ENCODE data around the gene HDAC5. TPM values are rescaled to one million over a fixed set of nuclear protein-coding genes. Genes with fewer than 3 reads are reported as not detected.

Gene HDAC5
- total and polyA plus RNA-seq, 2 of the 8 experiments (the other 6 are each of a cell fraction or from before 2014, with no cell fraction given), result 48.5 to 54.4 TPM

DNA sequence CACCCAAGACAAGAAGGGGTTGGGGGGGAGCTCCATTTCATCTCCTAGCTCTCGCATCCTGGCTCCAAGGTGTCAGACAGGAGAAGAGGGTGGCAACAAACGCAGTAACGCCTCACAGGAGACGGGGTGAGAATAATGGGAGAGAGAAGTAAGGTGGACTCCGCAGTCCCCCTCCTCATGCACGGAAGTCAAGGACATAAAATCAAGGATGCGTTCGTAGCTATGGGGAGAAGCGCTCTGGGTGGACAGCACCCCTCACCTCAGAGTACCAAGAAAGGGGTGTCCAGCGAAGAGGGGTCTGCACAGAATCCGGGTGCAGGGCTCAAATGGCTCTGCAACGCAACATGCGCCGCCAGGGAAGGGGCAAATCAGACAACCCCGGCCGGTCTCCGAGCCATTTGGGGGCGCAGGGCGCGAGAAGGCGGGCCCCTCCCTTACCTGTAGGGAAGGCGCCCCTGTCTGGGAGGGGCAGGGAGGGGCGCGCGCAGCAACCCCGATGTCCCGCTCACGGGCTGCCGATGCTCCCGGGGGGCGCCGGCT is 555 bp downstream of the HDAC5 start:
- Histone ChIP-seq H3K27me3 (replicated peaks in 1 of 4; ENCODE audit: control insufficient read depth in 3 of 4, extremely low read depth in 1 of 4, insufficient read depth in 3 of 4, low read length in 3 of 4) (no peaks in the 10 kb centered on the region), H3K4me2 (ENCODE audit: insufficient read depth in 1 of 2, low read depth in 2 of 2, low read length in 2 of 2) (peak overlapping the region; percentile 81 to 93), H2BK20ac (ENCODE audit: low read length) (no peak overlapping the region), H3K56ac (replicated peaks; ENCODE audit: insufficient read length, low read depth, low read length) (peak overlapping the region; percentile 33), H2AK5ac (ENCODE audit: low read depth, low read length) (no peak overlapping the region; the same call in 1 of the 2 replicates), H4K20me1 (replicated peaks in 1 of 2; ENCODE audit: control insufficient read depth in 1 of 2, insufficient read depth in 2 of 2, low read length in 2 of 2) (peaks cover 3 to 11% of the 10 kb centered on the region in 2 experiments), H2BK120ac (replicated peaks; ENCODE audit: low read depth, low read length) (no peak overlapping the region), H3K79me1 (ENCODE audit: low read depth, low read length) (peaks cover 25% of the 10 kb centered on the region), H3K4ac (replicated peaks; ENCODE audit: insufficient read length, low read depth, low read length) (no peak overlapping the region), H3K4me3 (ENCODE audit: extremely low read depth in 1 of 4, insufficient read depth in 2 of 4, low read depth in 3 of 4, low read length in 4 of 4) (peak overlapping the region; percentile 68 to 99 (median 86)), H3K4me1 (replicated peaks in 1 of 4; ENCODE audit: control insufficient read depth in 3 of 4, insufficient read depth in 4 of 4, low read length in 3 of 4) (peaks cover 17 to 31% (median 19%) of the 10 kb centered on the region in 4 experiments), H4K91ac (replicated peaks; ENCODE audit: insufficient read length, low read length) (no peak overlapping the region), H2BK5ac (ENCODE audit: low read depth, low read length) (peak overlapping the region; percentile 71; the same call in 1 of the 2 replicates), H4K8ac (ENCODE audit: extremely low read depth, insufficient read depth, low read length) (peak overlapping the region; percentile 95), H3K9me3 (ENCODE audit: insufficient read depth in 2 of 2, low read depth in 1 of 2, low read length in 1 of 2) (no peaks in the 10 kb centered on the region), H2AFZ (ENCODE audit: low read length) (no peak overlapping the region), H3K9ac (replicated peaks in 1 of 4; ENCODE audit: extremely low read depth in 1 of 4, low read depth in 3 of 4, low read length in 3 of 4) (peak overlapping the region; percentile 65 to 99 (median 82)), H3K79me2 (ENCODE audit: control insufficient read depth in 1 of 2, insufficient read depth in 2 of 2, low read length in 2 of 2) (peaks cover 0 to 52% of the 10 kb centered on the region in 2 experiments; a peak in 2 of 4 replicates), H4K5ac (ENCODE audit: insufficient read length, low read depth, low read length) (no peak overlapping the region), H3K23ac (ENCODE audit: insufficient read length) (no peak overlapping the region), H2BK15ac (ENCODE audit: low read length) (no peak overlapping the region), H3K27ac (ENCODE audit: low read depth, low read length) (peak overlapping the region; percentile 81; the same call in 1 of the 2 replicates), H3K36me3 (ENCODE audit: control insufficient read depth in 2 of 4, insufficient read depth in 4 of 4, low read length in 3 of 4) (no peaks in the 10 kb centered on the region), H3K14ac (ENCODE audit: insufficient read length) (no peak overlapping the region), H3K23me2 (ENCODE audit: low read depth, low read length) (peaks cover 7% of the 10 kb centered on the region; the same call in 1 of the 2 replicates), H2BK12ac (ENCODE audit: low read depth, low read length) (peak overlapping the region; percentile 27; the same call in 1 of the 2 replicates), H3K18ac (ENCODE audit: extremely low read depth, low read length) (no peak overlapping the region)
- DNase-seq (ENCODE audit: low read depth in 1 of 2, low spot score in 2 of 2), result no peak
- ChIA-PET CTCF (ENCODE audit: partially characterized antibody) (interaction anchor here (0.6 to 20.6 kb wide), 12 partner anchors 11 to 213 kb away, joined by 3 to 638 read pairs (median 5); partner anchors contain the start of genes ASB16 and HROB), POLR2A (ENCODE audit: partially characterized antibody) (interaction anchor here (0.8 to 3.1 kb wide), 24 partner anchors 8 to 230 kb away, joined by 3 to 24 read pairs (median 4); partner anchors contain the start of genes ASB16, LSM12, RUNDC3A and TMUB2)
- FAIRE-seq, result no peak
- 5% methylated on average over 19 of the region's 32 CpGs; no CpG with 5 or more reads in 1 of the 2 experiments for WGBS, 2 experiments (ENCODE audit: extremely low coverage in 1 of 2, insufficient coverage in 1 of 2, insufficient read length in 1 of 2, insufficient replicate concordance in 2 of 2, low coverage in 1 of 2, low lambda C conversion rate in 2 of 2, missing lambda C conversion rate in 1 of 2)
- TF ChIP-seq POLR2AphosphoS5 (IDR thresholded peaks at IDR 0.05; ENCODE audit: low read depth, low read length) (no peak; the same call in 1 of the 2 replicates), SUZ12 (IDR thresholded peaks at IDR 0.05; ENCODE audit: low read length) (no peak), FOSL1 (IDR thresholded peaks at IDR 0.05; ENCODE audit: insufficient read depth, low read depth, low read length) (no peak), EP300 (IDR thresholded peaks at IDR 0.05; ENCODE audit: borderline replicate concordance in 1 of 2, low read depth in 2 of 2, low read length in 2 of 2) (no peak), SP2 (IDR thresholded peaks at IDR 0.05; ENCODE audit: low read length) (no peak), SAP30 (IDR thresholded peaks at IDR 0.05; ENCODE audit: insufficient read depth, insufficient replicate concordance, low read length) (no peak)

Measured in H1 (cell line).